HG03439 (cell line): Measurements from ENCODE around the gene NAV3.
"Not testable (repeated sequence)": the region's sequence is repeated elsewhere in the genome, so short reads cannot be mapped to it uniquely, and the experiment has no call there.

Experiments used
- ATAC-seq: cut with Tn5 transposase; IDR thresholded peaks from one replicate; pipeline ENCODE4 v1.9.1; 2021; ENCODE audit warnings: mild to moderate bottlenecking, moderate library complexity; ENCODE audit not compliant: unreplicated experiment

The NAV3 gene

DNA sequence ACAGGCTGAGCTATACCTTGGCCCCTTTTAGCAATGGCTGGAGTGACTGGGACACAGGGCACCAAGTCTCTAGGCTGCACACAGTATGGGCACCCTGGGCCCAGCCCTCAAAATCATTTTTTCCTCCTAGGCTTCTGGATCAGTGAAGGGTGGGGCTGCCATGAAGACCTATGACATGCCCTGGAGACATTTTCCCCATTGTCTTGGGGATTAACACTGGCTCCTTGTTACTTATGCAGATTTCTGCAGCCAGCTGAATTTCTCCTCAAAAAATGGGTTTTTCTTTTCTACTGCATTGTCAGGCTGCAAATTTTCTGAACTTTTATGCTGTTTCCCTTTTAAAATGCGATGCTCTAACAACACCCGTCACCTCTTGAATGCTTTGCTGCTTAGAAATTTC, 272.1 kb downstream of the NAV3 start:
- not testable (repeated sequence) for ATAC-seq

DNA sequence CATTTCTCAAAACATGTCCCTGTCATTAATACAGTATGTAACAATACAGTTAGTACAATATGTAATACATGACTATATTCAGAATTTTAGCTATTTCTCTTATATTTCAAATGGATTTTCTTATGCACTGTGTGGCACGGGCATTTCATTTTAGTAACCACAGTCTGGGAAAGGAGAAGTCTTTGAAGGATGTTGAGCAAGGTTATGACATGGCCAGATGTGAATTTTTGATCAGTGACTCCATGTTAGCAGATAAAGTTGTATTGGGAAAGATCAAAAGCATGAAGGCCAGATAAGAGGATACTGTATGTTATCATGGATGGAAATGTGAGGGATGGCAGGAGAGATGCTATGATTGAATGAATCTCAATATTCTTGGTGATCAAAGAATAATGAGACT, 285.2 kb downstream of the NAV3 start:
- ATAC-seq: no peak

DNA sequence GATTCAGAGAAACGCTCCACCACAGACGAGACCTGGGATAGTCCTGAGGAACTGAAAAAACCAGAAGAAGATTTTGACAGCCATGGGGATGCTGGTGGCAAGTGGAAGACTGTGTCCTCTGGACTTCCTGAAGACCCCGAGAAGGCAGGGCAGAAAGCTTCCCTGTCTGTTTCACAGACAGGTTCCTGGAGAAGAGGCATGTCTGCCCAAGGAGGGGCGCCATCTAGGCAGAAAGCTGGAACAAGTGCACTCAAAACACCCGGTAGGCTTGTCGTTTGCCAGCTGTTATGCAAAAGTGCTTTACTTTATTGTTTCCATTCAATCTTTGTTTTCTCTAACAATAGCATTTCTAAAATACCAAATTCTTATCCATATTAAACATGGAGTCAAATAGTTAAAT, 287.3 kb downstream of the NAV3 start:
- ATAC-seq: no peak

DNA sequence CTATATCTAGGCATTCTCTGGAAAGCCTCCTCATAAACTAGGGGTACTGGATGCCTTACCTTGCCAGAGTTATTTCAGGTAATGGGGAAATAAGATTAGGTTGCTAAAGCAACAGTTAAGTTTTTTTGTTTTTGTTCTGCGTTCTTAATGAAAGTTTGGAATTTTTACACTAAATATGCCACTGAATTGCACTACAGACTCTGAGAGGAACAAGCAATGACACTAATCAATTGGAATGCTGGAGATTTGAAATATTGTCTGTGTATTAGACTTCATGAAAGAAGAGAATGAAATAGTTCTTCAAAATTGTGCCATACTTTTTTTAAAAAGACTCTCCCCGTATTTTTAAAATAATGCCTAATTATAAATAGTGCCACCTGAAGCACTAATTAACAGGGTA, 287.8 kb downstream of the NAV3 start:
- ATAC-seq: no peak

DNA sequence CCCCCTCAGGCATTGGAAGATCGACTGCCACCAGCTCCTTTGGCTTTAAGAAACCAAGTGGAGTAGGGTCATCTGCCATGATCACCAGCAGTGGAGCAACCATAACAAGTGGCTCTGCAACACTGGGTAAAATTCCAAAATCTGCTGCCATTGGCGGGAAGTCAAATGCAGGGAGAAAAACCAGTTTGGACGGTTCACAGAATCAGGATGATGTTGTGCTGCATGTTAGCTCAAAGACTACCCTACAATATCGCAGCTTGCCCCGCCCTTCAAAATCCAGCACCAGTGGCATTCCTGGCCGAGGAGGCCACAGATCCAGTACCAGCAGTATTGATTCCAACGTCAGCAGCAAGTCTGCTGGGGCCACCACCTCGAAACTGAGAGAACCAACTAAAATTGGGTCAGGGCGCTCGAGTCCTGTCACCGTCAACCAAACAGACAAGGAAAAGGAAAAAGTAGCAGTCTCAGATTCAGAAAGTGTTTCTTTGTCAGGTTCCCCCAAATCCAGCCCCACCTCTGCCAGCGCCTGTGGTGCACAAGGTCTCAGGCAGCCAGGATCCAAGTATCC, 288.7 kb downstream of the NAV3 start:
- no peak for ATAC-seq

DNA sequence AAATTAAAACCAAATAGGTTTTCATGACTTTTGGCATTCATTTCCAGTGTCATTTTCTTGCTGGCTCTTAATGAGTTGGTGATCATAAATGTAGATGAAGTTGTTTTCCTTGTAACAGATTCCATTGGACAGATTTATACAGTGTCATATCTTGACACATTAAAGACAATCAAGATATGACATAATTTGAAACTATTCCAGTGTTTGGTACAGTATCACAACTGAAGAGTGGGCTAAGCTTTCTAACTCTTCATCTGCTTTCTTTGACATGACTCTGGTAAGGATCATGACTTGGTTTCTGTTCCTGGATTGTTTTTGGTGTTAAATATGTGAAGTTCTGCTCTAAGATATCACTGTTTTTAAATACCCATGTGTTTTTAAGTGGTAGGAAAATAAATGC, 289.6 kb downstream of the NAV3 start:
- no peak for ATAC-seq

DNA sequence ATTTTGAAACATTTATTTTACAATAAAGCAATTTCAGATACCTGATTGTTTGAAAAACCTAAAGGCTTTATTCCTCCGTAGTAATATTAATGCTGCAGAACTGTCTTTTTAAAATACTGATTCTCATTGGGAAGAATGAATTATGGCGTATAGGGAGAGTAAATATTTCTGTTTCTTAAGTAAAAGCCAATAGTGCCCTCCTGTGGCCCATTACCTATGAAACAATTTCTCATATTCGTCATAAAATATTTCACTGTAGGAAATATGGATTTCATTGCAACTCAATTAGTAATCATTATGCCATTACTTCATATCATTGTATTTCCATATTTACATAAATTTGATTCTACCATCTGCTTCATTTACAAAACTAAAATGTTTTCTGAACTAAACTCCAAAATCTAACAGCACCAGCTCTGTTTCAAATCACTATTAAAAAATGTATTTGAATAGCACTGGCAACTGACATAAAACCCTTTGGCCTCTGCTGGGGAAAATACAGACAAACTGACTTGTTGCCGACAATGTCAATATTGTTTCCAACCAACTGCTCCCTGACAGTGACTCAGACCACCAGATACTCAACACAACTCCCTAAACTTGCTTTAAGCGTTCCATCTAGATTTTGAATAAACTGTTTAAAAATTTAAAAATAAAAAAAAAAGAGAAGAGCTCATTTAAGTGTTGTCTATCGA, 290.3 kb downstream of the NAV3 start:
- no peak for ATAC-seq

DNA sequence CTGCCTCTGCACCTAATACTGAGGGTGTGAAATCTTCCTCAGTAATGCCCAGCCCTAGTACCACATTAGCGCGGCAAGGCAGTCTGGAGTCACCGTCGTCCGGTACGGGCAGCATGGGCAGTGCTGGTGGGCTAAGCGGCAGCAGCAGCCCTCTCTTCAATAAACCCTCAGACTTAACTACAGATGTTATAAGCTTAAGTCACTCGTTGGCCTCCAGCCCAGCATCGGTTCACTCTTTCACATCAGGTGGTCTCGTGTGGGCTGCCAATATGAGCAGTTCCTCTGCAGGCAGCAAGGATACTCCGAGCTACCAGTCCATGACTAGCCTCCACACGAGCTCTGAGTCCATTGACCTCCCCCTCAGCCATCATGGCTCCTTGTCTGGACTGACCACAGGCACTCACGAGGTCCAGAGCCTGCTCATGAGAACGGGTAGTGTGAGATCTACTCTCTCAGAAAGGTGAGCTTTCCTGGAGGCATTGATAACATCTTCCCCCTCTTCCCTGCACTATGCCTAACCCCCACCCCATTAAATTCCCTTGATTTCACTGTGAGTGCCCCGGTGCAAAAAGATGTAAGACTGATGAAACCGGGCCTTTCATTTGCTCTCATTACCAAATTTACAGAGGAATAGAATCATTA, 291.4 kb downstream of the NAV3 start:
- ATAC-seq: no peak

DNA sequence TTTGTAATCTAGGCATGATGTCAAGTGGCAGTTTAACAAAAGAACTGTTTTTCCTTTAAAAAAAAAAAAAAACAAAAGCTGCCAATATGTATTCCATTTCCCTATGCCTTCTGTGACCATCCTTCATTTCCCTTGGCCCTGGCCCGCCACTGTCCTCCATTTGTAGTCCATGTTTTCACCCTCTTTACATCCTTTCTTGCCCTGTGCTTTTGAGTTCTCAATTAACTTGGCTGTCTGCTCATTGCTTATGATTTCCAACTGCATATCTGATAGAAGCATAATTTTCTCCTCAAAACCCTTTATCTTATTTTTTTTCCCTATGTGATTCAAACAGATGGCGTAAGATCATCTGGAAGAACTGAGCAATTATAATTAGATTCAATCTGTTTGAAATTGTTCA, 297.5 kb downstream of the NAV3 start:
- ATAC-seq: no peak

DNA sequence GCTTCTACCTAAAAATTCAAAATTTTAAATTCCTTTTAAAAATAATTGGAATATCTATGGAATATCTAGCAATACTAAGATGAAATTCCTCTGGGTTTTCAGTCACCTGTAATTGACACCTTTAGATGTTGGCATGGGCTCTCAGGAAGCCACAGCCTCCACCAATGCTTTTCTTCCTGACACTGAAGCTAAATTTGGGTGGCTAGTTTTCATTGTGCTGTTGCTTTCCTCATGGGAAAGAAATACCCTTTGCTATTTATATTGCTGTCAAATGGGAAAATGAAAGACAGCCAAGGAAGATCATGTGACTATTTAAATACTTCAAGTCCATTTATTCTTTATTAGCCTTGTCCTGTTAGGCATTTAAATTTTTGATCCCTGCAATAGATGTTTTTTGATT, 313.0 kb downstream of the NAV3 start:
- ATAC-seq: no peak

DNA sequence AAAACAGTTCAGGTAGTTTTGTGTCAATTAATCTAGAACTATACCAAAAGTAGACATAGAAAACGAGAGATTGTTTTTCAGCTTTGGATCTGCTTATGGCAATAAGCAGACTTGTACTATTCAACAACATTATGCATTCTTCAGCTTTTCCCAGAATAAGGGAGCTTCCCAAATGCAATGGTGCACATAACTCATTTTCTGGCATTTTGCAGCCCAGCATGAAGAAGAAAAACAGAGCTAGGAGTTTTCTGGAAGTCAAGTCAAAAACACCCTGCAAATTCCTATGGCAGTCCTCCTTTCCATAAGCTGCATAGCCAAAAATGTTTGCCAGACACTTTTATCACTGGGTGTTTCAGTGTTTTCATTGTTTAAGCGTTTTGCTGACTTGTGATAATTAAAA, 314.7 kb downstream of the NAV3 start:
- ATAC-seq: no peak

DNA sequence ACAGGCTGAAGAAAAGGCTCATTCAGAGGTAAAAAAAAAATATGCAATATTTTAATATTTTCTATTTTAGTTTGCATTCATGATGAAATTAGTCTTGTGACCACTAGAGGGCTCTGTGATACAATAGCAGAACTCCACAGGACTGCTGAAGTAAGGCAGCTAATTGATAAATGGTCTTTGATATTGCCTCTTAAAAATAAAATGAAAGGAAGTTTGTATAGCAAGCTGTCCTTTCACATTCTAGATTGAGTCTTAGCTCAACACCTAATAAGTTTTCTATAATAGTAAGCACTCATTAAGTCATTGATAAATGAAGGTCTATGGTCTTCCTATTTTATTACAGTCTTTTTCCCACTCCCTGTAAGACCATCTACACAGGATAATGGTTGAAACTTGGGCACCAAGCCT, 315.7 kb downstream of the NAV3 start:
- no peak for ATAC-seq

DNA sequence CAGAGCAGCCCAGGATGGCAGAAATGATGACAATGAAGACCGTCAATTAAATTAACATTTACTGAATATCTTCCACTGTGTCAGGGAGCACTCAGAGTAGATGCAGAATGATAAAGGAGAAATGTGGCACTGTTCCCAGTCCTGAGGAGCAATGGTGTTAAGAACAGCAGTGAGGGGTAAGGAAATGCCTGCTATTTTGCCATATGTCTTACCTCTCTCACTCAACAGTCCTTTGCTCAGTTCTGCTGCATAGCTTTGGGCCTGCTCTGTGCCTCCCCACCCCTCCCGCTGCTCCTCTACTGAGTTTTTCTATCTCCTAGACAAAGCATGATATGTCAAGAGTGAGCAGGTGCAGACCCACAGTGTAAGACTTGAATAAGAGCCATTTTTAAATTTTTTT, 318.8 kb downstream of the NAV3 start:
- ATAC-seq: no peak

DNA sequence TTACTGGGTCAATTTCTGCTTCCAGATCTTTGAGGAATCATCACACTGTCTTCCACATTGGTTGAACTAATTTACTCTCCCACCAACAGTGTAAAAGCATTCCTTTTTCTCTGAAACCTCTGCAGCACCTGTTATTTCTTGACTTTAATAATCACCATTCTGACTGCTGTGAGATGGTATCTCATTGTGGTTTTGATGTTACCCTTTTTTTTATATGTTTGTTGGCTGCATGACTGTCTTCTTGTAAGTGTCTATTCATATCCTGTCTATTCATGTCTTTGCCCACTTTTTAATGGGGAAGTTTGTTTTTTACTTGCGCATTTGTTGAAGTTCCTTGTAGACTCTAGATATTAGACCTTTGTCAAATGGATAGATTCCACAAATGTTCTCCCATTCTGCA, 324.9 kb downstream of the NAV3 start:
- ATAC-seq: no peak

DNA sequence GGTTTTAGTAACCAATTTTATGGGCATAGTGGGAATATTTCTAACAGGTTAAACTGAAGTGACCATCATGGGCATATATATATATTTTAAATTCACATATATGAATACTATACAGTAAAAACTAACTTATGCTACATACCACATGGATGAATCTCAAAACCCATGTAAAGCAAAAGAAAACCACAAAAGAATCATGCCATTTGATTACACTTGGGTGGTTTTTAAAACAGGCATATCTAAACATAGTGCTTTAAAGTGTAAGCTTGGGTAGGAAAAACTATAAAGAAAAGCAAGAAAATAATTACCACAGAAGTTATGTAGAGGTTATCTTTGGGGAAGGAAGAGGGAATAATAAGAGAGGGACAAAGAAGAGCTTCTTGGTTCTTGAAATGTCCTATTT, 326.1 kb downstream of the NAV3 start:
- ATAC-seq: no peak

DNA sequence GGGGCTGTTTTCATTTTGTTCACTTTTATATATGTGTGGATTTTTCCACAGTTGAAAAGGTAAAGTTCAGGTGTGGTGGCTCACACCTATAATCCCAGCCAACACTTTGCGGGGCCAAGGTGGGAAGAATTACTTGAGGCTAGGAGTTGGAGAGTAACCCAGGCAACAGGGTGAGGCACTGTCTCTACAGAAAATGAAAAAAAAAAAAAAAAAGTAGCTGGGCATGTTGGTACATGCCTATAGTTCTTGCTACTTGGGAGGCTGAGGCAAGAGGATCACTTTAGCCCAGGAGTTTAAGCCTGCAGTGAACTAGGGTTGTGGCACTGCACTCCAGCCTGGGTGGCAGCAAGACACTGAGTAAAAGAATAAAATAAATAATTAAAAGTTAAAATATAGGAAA, 326.5 kb downstream of the NAV3 start:
- ATAC-seq: no peak

DNA sequence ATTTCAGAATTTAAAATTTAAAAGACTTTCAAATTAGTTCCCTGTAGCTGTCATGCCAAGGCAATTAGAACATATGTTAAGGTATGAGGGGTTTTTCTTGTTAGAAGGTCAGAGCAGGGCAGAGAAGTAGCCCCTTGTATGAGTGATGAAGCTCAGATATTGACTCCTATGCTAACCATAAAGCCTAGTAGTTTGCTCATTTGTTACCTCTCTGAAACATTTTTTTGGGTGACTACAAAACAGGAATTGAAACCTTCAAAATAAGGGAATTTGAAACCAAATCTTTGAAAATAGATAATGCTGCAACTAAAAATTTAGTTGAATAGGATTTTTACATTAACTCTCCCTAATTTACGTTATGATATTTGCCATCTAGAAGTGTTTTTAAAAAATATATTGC, 333.5 kb downstream of the NAV3 start:
- no peak for ATAC-seq

DNA sequence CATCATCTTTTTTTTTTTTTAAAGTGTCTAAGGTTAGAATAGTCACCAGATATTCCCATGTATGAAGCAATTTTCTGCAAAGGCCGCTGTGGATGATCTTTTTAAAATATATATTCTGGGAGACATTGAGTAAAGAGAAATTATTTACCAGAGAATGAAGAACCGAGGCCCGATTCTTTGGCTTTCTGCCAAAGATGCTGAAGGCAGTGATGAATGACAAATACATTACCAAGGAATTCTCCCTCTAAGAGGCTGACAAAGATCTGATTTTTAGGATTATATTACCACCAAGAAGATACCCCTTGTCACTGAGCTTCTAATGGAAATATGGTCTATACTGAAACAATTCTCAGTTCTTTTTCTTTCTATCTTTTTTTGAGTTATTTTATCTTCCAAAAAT, 336.8 kb downstream of the NAV3 start:
- no peak for ATAC-seq

DNA sequence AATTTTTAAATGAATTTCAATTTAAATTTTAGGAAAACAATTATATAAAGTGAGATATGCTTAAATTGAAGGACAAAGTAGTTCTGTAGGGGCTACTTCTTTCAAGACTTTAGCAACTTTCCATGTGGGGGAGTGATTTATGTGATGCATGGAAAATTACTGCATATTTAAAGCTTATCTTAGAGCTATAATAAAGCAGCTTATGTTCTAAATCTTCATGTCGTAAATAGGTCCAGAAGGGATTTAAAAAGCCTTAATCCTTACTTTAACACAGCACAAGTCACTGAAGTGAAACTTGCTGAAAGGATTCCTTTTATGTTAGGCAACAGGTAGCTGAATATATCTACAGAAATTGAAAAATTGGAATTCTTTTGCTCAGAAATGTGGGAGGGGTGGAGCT, 340.4 kb downstream of the NAV3 start:
- ATAC-seq: no peak

DNA sequence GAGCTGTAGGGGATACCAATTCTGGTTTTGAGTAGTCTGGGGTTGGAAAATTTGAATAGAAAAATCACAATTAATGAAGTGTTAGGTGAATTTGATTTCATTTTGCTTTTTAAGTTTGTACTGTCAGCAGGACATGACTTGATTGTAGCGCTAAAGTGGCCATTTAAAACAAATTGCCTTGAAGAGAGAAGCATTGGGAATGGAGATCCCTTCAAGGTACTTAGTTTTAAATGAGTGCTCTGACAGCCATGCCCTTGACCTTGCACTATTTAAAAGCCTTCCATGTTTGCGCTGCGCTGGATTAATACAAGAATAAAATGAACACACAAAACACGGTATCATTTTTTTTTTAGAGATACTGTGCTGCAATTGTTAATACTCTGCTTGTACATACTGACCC, 345.9 kb downstream of the NAV3 start:
- ATAC-seq: no peak

DNA sequence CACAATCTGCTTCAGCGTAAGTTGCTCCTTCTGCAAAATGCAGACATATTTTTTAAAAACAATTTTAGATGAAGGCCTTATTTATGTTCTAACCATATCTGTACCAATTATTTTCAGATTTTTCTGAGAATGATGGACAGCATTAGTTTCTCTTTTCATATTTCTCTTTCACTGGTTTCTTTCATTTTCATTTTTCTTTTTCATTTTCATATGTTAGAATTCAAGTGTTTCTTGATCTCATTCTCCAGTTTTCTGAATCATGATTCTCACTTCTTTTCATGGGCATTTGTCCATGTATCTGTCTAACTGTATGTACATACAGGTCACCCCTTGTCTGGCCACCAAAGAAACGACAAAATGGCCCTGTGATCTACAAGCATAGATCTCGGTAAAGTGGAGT, 346.6 kb downstream of the NAV3 start:
- ATAC-seq: no peak

DNA sequence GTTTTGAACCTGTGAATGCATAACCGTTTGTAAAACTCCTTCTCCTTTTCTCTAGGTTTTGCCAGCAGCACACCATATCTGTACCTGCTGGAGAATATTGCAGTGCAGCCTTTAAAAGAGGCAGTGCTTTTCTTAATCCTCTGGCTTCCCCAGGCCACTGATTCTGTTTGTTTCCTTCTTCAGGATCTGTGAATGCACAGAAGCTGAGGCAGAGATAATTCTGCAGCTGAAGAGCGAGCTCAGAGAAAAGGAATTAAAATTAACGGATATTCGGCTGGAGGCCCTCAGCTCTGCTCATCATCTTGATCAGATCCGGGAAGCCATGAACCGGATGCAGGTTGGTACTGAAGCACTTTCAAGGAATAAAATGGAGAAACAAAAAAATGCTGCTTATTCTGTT, 348.7 kb downstream of the NAV3 start:
- ATAC-seq: no peak
